COR-L47 (cell line): ENCODE data around the gene CPNE2.
"Not testable (repeated sequence)": the region's sequence is repeated elsewhere in the genome, so short reads cannot be mapped to it uniquely, and the experiment has no call there.

ENCODE experiments used
- DNase-seq: peaks from one replicate; lab custom pipeline; 2025; lab: John Stamatoyannopoulos, UW

CPNE2 gene

DNA sequence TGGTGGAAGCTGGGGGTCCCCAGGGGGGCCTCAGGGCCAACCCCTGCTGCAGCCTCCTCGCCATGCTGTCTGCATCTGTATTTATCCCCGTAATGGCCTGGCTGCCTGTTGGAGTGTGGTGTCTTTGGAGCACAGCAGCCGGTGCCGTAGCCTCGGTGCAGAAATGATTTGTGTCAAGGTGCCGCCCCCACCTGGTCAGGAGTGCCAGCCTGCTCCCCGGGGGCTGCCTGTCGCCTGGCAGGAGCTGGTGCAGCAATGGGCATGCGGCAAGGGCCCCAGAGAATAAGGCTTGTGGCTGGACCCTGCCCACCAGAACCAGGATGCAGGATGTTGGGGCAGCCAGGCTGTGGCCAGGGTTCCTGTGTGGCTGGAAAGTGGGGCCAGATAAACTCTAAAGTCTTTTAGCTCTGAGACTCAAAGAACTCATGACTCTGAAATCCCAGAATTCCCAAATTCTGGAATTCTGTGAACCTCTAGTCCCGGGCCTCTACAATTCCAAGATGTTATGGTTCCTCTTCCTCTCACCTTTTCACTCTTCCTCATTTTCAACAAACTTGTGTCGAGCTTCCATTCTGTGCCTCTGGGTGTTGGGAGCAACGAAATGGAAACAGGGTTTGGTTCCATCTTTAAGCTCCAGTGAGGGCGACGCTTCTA, 5.9 kb downstream of the CPNE2 start:
- DNase-seq, result no peak

DNA sequence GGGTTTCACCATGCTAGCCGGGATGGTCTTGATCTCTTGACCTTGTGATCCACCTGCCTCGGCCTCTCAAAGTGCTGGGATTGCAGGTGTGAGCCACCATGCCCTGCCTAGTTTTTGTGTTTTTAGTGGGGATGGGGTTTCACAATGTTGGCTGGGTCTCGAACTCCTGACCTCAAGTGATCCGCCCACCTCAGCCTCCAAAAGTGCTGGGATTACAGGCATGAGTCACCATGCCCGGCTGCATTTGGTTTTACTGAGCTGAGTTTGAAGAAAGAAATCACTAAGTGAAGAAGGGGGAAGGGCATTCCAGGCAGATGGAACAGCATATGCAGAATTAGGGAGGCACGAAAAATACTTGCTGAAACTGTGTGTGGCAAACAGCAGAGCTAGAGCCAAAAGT, 7.6 kb downstream of the CPNE2 start:
- DNase-seq, result not testable (repeated sequence)

DNA sequence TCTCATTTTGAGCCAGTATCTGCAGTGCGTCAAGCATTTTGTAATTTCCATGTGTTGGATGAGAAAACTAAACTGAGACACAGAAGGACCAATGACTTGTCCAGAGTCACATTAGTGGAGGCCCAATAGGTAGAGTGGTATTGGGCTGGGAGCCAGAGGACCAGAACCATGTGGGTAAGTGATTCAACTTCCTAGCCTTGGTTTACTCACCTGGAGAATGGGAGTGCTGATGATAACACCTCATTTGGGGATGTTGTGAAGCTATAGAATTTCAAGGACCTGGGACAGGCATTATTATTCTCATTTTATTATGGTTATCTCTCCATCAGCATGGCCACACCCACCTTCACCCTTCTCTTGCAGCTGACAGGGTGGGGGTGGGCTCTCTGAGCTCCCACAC, 8.1 kb downstream of the CPNE2 start:
- no peak for DNase-seq

DNA sequence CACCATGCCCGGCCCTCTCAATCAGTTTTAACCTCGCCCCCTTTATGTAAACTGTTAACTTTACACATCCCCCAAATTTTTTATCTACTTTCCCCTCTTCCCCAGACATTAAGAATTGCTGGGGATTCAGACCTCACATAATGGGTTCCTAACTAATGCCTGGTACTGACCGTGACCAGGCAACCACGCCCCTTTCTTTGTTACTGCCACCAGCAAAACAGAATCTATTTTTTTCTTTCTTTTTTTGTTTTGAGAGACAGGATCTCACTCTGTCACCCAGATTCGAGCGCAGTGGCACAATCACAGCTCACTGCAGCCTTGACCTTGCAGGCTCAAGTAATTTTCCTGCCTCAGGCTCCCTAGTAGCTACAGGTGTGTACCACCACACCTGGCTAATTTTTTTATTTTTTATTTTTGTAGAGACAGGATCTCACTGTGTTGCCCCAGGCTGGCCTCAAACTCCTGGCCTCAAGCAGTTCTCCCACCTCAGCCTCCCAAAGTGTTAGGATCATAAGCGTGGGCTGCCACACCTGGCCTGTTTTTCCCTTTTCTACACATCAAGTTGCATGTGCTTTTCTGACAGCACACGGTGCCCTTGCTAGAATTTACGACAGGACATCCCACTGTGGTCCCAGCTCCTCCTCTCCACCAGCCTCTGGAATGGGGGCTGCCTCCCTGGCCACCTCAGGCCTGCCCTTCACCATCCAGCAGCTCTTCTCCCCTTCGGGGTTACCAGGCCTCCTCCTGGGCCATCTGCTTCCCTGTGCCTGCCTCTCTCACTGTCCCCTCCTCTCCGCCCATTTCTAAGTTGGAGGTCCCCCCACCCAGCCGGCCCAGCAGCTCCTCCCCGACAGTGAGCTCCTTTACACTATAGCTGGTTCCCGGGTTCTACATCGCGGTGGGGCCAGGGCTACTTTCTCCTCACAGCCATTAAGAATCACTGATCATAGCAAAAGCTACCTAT, 10.8 kb downstream of the CPNE2 start:
- no peak for DNase-seq

DNA sequence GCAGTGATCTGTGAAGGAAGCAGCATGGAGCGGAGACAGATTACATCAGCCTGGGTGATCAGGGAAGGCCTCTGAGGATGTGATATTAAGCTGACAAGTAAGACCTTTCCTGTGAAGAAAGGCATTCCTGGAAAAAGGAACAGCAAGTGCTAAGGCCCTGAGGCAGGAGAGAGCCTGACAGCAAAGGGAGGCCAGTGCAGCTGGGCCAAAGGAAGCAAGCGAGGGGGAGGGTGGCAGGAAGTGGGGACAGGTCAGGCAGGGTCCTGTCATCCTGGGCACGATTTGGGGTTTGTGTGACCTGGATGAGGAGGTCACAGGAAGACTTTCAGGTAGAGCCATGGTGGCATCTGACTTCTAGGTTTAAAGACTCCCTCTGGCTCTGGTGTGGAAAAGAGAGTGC, 12.3 kb downstream of the CPNE2 start:
- no peak for DNase-seq

DNA sequence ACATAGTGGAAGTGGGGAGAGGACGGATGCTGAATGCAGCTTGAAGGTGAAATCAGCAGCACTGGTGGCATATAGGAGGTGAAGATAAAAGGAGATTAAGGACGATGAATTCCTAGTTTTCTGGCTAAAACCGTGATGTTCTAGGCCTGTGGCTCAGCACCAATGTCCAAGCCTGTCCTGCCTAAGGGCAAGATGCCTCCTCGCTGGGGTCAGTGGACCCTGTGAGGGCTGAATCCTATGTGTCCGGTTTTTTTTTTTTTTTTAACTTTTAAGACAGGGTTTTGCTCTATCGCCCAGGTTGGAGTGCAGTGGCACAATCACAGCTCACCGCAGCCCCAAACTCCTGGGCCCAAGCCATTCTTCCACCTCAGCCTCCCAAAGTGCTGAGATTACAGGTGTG, 12.8 kb downstream of the CPNE2 start:
- no peak for DNase-seq

DNA sequence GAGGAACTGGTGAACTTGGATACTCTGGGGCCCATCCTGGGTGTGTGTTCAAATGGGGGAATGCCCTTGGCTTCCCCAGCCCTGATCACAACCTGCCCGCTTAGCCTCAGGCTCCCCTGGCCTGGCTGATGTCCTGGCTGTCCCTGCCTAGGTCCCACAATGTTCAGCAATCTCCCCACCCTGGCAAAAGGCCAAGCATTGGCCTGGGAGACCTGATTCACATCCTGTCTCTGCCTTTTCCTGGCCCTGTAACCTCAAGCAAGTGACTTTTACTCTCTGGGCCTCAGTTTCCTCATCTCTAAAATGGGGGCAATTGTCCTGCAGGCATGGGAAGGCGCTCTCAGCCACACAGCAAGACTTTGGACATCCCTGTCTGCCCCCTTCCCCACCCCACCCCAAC, 14.4 kb downstream of the CPNE2 start:
- DNase-seq, result no peak

DNA sequence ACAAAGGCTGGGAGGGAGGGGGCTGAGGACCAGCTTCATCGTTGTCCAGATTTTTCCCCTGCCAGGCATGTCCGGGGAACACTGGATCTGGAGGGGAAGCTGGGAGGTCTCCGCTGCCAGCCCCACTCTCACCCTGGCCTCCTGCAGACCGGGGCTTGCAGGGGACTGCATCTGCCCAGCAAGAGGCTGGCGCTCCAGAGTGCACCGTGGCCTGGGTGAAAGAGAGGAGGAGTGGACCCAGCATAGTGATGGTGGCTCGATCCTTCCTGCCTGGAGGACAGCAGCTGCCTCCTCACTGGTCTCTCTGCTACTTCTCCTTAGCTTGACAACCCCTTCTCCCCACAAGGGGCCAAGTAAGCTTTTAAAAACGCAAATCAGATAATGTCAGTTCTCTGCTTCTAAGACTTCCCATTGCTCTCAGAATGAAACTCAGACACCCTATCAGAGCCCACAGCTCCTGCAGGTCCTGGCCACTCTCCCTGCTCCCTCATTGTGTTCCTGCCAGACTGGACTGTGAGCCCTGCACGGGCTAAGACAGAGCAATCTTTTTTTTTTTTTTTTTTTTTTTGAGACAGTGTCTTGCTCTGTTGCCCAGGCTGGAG, 15.0 kb downstream of the CPNE2 start:
- no peak for DNase-seq

DNA sequence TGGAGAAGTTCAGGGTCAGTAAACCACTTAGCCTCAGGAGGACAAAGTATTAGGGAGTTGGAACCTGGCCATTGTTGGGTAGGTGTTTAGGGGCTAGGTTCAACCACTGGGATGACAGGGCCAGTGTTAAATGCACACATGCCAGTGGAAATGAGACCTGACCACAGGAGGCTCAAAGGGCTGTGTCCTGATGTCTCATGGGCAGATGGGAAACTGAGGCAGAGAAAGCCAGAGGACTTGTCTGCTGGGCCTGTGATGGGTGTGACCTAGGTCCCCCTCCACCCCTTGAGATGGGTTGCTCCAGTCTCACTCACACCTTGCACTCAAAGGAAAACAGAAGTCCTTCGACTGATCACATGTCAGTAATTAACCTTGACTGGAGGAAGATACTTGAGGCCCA, 16.0 kb downstream of the CPNE2 start:
- no peak for DNase-seq

DNA sequence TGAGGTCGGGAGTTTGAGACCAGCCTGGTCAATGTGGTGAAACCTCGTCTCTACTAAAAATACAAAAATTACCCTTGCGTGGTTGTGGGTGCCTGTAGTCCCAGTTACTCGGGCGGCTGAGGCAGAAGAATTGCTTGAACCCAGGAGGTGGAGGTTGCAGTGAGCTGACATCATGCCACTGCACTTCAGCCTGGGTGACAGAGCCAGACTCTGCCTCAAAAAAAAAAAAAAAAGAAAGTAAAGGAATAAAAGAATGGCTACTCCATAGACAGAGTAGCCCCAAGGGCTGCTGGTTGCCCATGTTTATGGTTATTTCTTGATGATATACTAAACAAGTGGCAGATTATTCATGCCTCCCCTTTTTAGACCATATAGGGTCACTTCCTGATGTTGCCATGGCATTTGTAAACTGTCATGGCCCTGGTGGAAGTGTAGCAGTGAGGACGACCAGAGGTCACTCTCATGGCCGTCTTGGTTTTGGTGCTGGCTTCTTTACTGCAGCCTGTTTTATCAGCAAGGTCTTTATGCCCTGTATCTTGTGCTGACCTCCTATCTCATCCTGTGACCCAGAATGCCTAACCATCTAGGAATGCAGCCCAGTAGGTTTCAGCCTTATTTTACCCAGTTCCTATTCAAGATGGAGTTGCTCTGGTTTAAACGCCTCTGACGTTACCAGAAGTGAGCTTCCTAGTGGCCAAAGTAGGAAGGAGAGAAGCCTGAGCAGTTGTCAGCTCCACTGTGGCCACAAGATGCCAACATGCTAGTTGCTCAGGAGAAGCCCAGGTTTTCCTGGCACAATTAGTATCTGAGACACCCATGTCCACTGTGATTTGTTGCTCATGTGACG, 17.1 kb downstream of the CPNE2 start:
- DNase-seq, result not testable (repeated sequence)

DNA sequence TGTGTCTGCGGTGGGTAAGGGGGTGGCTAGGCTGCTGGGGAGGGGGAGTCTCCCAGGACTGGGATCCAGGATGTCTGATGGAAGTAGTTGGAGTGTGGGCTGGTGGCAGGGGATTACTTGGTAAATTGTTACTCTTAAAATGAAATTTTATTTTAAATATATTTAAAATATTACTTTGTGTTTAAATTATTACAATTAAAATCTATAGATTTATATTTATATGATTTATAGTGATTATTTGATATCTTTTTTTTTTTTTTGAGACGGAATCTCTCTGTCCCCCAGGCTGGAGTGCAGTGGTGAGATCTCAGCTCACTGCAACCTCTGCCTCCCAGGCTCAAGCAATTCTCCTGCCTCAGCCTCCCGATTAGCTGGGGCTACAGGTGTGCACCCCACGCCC, 18.6 kb downstream of the CPNE2 start:
- no peak for DNase-seq

DNA sequence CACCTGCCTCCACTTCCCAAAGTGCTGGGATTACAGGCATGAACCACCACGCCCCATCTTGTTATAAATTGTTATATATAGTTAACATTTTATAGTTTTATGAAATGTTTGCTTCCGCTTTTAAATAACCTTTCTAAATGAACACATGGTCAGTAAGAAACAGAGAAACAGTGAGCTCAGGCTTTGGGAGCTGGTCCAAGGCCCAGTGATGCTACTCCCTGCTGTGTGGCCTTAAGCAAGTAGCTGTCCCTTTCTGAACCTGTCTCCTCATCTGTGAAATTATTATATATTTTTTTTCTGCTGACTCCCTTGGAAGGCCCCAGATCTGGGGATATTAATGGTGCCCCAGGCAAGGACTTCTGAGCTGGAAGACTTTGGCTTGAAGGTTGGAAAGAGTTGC, 19.0 kb downstream of the CPNE2 start:
- DNase-seq, result no peak

DNA sequence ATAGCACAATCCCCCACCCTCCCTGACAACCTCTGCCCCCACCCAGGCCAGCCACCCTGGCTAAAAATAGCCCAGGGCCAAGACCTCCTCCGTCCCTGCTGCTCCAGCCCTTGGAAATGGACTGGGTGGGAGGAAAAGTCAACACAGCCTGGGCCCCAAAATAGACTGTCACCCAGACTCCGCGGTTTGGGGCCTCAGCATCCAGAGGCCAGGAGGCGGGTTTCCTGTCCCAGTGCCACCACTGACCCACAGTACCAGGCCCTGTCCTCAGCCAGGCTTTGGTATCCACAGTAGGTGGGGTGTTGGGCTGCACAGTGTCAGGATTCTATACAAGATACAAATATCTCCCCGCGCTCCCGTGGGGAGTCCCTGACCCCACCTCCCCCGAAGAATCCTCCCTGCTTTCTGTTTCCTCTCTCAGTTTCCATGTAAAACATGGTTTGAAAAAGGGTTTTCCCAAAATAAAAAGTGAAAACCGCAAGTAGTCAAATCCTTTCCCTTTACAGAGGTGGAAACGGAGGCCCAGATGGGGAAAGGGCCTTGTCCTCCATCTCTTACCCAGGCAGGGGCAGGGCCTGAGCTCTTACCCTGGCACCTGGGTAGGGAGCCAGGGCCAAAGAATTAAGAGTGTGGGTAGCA, 20.1 kb downstream of the CPNE2 start:
- DNase-seq, result no peak

DNA sequence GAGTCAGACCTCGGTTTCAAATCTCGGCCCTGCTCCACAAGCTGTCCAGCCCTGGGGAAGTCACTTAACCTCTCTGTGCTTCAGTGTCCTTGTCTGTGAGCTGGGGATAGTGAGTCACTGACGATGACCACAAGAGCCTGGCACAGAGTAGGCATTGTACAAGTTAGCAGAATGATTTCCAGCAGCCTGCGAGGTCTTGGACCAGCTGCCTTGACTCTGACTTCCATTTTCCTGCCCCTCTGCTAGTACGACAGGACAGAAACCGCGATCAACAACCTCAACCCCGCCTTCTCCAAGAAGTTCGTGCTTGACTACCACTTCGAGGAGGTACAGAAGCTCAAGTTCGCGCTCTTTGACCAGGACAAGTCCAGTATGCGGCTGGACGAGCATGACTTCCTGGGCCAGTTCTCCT, 20.7 kb downstream of the CPNE2 start:
- no peak for DNase-seq

DNA sequence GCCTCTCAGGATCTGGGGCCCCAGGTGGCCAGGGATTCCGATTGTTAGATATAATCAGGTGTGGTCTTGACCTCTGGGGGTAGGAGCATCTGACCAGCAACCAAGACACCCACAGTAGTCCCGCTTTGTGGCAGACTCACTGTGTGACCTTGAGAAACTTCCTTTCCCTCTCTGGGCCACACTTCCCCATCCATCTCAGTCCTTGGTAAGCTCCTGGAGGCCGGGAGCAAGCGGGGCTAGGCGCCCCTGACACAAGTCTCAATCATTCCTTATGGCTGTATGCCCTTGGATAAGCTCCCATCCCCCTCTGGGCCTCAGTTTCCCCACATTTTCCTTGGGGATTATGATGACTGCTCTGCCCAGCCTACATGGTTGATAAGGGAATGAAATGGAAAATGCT, 21.3 kb downstream of the CPNE2 start:
- no peak for DNase-seq

DNA sequence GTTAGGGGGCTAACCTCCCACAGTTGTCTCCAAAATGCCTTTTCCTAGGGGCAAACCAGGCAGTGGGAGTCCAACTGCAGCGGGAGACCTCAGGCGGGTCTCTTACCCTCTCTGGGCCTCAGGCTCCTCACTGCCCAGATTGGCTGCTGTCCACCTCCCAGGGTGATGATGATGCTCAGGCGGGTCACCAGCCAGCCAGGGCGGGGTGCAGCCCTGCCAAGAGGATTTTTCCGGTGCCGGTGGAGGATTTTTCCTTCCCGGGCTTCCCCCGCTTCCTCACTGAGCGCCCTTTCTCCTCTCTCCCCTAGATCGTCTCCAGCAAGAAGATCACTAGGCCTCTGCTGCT, 22.8 kb downstream of the CPNE2 start:
- DNase-seq, result no peak

DNA sequence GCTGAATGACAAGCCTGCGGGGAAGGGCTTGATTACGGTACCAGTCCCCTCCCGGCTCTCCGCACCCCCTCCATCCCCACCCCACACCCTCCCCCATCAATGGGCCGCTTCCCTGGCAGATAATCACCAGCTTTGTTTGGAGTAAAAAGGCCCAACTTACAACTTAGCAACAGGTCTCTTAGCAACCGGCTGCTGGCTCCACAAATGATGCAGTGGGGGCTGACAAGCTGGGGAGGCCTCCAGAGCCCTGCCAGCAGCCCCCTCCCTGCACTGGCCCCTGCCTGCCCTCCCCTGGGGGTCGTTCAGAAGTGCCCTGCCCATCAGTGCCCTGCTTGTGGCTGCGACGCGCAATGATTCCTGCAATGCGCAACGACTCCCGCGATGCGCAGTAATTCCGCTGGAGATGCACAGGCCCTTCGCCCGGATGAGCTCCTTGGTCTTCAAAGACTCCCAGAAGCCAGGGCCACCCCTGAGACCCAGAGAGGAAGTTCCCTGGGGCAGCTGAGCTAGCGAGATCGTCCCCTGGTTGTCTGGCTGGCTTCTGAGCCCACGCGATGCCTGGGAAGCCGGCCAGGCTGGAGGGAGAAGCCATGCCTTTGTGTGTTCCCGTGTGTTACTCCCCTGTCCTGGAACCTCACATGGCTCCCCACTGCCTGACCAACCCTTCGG, 23.3 kb downstream of the CPNE2 start:
- peak; percentile 89 for DNase-seq

DNA sequence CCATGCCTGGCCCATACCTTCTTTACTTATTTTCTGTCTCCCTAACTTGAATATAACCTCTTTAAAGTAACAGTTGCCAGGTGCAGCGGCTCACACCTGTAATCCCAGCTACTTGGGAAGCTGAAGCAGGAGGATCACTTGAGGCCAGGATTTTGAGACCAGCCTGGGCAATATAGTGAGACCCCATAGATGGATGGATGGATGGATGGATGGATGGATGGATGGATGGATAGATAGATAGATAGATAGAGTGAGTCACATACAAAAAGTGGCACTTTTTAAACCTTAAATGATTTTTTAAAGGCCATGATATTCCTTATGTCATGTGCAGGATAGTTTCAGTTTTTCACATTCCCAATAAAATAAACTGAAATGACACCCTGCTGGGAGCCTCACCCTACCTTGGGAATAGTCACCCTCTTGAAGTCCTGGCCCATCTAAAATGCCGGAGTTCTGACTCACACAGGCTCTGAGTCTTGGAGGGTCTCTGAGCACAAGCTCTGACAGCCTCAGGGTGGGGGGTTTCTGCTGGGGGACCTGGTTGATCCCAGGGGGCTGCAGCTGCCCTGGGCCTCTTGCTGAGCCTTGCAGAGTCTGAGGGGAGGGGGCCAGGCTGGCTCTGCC, 26.2 kb downstream of the CPNE2 start:
- DNase-seq, result no peak

DNA sequence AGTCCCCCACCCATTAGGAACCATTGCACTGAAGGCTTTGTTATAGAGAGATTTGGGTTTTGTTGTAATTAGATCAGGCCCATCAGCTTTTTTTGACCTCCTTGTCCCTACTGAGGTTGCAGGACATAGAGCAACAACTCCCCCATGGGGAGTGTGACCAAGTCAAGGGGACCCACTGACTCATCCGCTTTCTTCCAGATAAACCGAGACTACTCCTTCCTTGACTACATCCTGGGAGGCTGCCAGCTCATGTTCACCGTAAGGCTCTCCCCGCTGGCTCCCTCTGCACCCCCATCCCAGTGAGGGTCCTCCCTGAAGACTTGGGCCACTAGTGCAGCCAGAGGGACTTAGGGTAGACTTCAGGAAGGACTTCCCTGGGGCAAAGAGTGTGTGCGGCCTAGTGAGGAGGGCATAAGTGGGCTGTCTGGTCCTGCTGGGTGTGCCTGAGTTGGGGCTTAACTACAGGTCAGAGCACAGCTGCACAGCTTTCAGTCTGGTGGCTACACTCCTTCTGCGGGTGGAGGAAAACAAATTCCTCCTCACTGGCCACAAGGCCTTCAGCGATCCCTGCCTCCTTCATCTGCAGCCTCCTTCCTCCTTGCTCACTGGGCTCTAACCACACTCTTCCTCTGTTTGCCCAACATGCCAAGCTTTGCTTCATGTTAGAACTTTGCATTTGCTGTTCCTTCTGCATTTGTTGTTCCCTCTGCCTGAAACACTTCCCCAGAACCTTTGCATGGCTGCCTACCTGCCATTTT, 31.0 kb downstream of the CPNE2 start:
- DNase-seq, result no peak
